Mucosa of gallbladder (tissue), 1 donor: Measurements from ENCODE around the gene MIDN. TPM values are rescaled to one million over a fixed set of nuclear protein-coding genes. Genes with fewer than 3 reads are reported as not detected.

Source experiments
- DNase-seq: peaks from one replicate; pipeline ENCODE4 v3.0.0-alpha.2; 2020; ENCODE audit warnings: low spot score
- total RNA-seq: library from RNA; stranded (reverse); gene quantifications from one replicate; pipeline ENCODE4 v1.2.1, GENCODE V29; 2021
- donor health status: DM: no; HTN: no; CAD: no.

Gene MIDN
- total RNA-seq, 1 donor from 2014 or later: 127 TPM

- no peak for DNase-seq
Observed at GRCh38 chr19:1258707-1259205, 10.4 kb downstream of the MIDN start.

GRCh38 chr19:1259206-1259875, 11.0 kb downstream of the MIDN start:
- no peak for DNase-seq

- no peak for DNase-seq
Observed at GRCh38 chr19:1259876-1260748, 11.7 kb downstream of the MIDN start.

GRCh38 chr19:1260749-1261537, 12.6 kb downstream of the MIDN start:
- DNase-seq: peak; percentile 97

GRCh38 chr19:1261538-1261797, 13.1 kb downstream of the MIDN start:
- DNase-seq: no peak

GRCh38 chr19:1261798-1262622, 13.6 kb downstream of the MIDN start:
- DNase-seq: peak; percentile 78

GRCh38 chr19:1262623-1263123, 14.3 kb downstream of the MIDN start:
- DNase-seq: no peak

GRCh38 chr19:1263188-1263587, 14.8 kb downstream of the MIDN start:
- no peak for DNase-seq

- DNase-seq: no peak
Observed at GRCh38 chr19:1264801-1265614, 16.6 kb downstream of the MIDN start.

GRCh38 chr19:1265615-1266128, 17.3 kb downstream of the MIDN start:
- DNase-seq: no peak

- peak; percentile 82 for DNase-seq
Observed at GRCh38 chr19:1266129-1266915, 17.9 kb downstream of the MIDN start.

- peak; percentile 74 for DNase-seq
Observed at GRCh38 chr19:1266916-1267476, 18.6 kb downstream of the MIDN start.

GRCh38 chr19:1267477-1268225, 19.3 kb downstream of the MIDN start:
- no peak for DNase-seq

GRCh38 chr19:1268226-1269064, 20.1 kb downstream of the MIDN start:
- DNase-seq: no peak

- DNase-seq: peak; percentile 100
Observed at GRCh38 chr19:1269065-1269477, 20.7 kb downstream of the MIDN start, which contains the start of gene CIRBP. CIRBP (plus strand) TSS chr19:1269332; CDS start chr19:1270934, 1,602 bp downstream.

- DNase-seq: peak; percentile 87
Observed at GRCh38 chr19:1269478-1270212, 21.3 kb downstream of the MIDN start.
